GM10847 (cell line): ENCODE data around the gene ANG.

Experiments
- POLR2A ChIP-seq: IDR thresholded peaks from 2 replicates; pipeline ENCODE4 v1.6.1; 2011; ENCODE audit not compliant: insufficient read length; ENCODE audit errors: extremely low read depth

ANG gene

GRCh38 chr14:20688167-20688839 lies at the start of gene ANG:
ANG (plus strand) TSS chr14:20688764; CDS start chr14:20693565, 4,801 bp downstream.
- TF ChIP-seq POLR2A, result no peak

GRCh38 chr14:20641591-20641990 lies 47.0 kb upstream of the ANG start, which contains the start of gene OR6S1:
OR6S1 (minus strand) TSS chr14:20641691; CDS start chr14:20641691, 0 bp downstream.
- TF ChIP-seq POLR2A, result no peak

GRCh38 chr14:20642182-20642581 lies 46.4 kb upstream of the ANG start:
- no peak for TF ChIP-seq POLR2A

- no peak for TF ChIP-seq POLR2A
These were observed 44.0 kb upstream of the ANG start for GRCh38 chr14:20644520-20644919.

GRCh38 chr14:20645481-20645880 lies 43.1 kb upstream of the ANG start:
- TF ChIP-seq POLR2A, result no peak

GRCh38 chr14:20652996-20653975 lies 35.3 kb upstream of the ANG start:
- no peak for TF ChIP-seq POLR2A

GRCh38 chr14:20655851-20656250 lies 32.7 kb upstream of the ANG start:
- no peak for TF ChIP-seq POLR2A

- no peak for TF ChIP-seq POLR2A
These were observed 32.3 kb upstream of the ANG start for GRCh38 chr14:20656274-20656673.

- TF ChIP-seq POLR2A, result no peak
These were observed 31.1 kb upstream of the ANG start for GRCh38 chr14:20657216-20658211.

GRCh38 chr14:20658246-20658645 lies 30.3 kb upstream of the ANG start:
- TF ChIP-seq POLR2A, result no peak

GRCh38 chr14:20659336-20659735 lies 29.2 kb upstream of the ANG start:
- no peak for TF ChIP-seq POLR2A

GRCh38 chr14:20659813-20660395 lies 28.7 kb upstream of the ANG start:
- TF ChIP-seq POLR2A, result no peak

GRCh38 chr14:20661197-20661596 lies 27.4 kb upstream of the ANG start:
- no peak for TF ChIP-seq POLR2A

GRCh38 chr14:20662968-20663732 lies 25.4 kb upstream of the ANG start:
- no peak for TF ChIP-seq POLR2A
